ENCODE measurements around the gene EVI5.
"Not testable (repeated sequence)": the region's sequence is repeated elsewhere in the genome, so short reads cannot be mapped to it uniquely, and the experiment has no call there.

Gene EVI5

DNA sequence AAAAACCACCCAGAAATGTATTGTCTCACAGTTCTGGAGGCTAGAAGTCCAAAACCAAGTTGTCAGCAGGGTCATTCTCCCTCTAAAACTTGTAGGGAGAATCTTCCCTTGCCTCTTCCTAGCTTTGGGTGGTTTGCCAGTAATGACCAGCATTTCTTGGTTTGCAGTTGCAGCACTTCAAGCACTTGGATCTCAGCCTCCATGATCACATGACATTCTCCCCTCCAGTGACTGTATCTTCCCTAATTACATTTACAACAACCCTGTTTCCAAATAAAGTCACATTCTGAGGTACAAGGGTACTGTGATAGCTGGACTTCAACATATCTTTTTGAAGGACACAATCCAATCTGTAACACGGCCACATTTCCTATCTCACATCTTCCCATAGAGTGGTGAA, 37.2 kb downstream of the EVI5 start:
- DNase-seq: peak; percentile 32 to 39

GRCh38 chr1:92746255-92746654, 38.7 kb downstream of the EVI5 start:
- DNase-seq: not testable (repeated sequence)

DNA sequence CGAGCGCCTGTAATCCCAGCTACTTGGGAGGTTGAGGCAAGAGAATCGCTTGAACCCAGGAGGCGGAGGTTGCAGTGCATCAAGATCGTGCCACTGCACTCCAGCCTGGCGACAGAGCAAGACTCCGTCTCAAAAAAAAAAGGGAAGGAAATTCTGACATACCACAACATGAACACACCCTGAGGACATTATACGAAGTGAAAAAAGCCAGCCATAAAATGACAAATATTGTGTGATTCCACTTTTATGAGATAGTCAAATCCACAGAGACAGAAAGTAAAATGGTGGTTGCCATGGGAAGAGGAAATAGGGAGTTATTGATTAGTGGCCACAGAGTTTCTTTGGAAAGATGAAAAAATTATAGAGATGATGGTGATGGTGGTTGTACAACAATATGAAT, 41.7 kb downstream of the EVI5 start:
- peak in 1 of 2 donors; percentile 40 for DNase-seq

DNA sequence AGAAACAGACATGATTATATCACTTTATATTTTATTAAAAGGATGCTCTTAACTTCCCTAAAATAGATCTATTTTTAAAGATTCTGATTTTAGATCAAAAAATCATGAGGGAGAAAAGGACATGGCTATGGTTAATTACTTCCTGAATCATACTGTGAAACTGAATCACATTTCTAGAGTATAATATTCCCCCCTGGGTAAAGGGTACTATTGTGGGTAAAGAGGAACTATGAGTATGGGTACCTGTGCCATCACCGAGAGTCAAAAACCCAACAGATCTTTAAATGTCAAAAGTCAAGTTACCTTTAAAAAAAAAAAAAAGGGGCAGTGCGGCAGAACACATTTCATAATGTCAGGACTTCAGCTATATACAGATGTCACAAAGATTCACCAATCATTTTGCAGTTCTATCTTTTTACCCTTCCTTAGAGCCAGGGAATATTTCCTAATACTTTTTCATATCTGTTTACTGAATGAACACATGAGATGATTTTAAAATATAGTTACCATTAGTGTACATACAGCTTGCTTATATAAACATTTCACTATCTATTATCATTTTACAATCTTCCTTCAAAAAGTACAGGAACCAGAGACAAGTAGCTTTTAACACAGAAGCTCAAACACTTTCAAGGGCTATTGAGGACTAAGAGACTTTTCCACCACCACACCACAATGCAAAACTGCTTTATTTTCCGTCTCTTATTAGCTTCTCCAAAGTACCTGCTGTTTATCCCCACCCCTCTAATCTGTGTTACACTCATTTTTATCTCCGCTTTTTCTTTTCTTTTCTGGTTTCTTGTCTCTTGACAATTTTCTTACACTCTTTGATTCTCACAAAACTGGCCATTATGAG, 45.0 kb downstream of the EVI5 start:
- DNase-seq: no peak

DNA sequence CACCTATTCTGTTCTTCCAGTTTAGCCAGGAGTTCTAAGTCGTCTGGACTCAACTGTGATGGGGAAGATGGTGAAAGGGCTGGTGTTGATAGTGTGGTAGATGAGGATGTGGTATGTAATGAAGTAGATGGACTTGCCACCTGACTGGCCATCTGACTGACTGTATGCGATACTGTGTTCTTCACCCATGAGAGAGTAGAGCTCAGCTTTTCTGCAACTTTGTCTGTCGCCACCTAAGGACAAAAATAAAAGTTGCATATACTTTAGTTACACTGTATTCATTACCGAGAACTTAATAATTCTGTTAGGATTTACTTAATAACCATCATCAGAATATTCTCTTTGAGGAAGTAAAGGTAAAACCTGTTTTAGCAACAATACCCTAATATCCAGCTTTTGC, 48.5 kb downstream of the EVI5 start:
- no peak for DNase-seq

GRCh38 chr1:92730476-92730875, 54.4 kb downstream of the EVI5 start:
- peak in 1 of 2 donors; percentile 7 for DNase-seq

DNA sequence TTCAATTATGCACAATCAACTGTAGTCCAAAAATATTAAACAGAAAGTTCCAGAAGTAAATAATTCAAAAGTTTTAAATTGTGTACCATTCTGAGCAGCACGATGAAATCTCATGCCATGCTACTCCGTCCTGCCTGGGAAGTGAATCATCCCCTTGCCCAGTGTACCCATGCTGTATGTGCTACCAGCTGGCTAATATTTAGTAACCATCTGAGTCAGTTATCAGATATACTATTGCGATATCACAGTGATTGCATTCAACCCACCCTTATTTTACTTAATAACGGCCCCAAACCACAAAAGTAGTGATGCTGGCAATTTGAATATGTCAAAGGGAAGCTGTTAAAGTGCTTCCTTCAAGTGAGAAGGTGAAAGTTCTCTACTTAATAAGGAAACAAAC, 56.2 kb downstream of the EVI5 start:
- DNase-seq: peak; percentile 67 to 75

DNA sequence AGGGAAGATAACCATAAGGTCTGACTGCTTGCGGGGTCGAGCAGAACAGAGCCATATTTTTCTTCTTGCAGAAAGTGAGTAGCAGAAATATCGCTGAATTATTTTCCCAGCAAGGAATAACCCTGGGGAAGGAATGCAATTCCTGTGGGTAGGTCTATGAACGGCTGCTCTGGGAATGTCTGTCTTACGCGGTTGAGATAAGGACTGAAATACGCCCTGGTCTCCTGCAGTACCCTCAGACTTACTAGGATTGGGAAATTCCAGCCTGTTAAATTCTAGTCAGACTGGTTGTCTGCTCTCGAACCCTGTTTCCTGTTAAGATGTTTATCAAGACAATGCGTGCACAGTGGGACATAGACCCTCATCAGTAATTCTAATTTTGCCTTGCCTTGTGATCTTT, 61.2 kb downstream of the EVI5 start:
- not testable (repeated sequence) for DNase-seq

DNA sequence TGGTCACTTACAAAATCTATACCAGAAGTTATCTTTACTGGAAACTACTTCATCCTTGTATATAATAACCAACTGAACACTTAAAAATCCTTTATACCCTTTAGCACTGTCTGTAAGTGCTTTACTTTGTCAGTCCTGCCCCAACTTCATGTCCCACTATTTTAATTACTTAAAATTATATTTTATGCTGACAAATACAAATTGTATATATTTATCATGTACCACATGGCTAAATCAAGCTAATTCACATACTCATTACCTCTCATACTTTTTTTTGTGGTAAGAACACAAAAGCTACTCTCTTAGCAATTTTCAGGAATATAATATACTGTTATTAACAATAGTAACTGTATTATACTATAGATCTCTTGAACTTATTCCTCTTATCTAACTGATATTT, 63.0 kb downstream of the EVI5 start:
- no peak for DNase-seq

GRCh38 chr1:92721157-92721556, 63.8 kb downstream of the EVI5 start:
- not testable (repeated sequence) for DNase-seq

DNA sequence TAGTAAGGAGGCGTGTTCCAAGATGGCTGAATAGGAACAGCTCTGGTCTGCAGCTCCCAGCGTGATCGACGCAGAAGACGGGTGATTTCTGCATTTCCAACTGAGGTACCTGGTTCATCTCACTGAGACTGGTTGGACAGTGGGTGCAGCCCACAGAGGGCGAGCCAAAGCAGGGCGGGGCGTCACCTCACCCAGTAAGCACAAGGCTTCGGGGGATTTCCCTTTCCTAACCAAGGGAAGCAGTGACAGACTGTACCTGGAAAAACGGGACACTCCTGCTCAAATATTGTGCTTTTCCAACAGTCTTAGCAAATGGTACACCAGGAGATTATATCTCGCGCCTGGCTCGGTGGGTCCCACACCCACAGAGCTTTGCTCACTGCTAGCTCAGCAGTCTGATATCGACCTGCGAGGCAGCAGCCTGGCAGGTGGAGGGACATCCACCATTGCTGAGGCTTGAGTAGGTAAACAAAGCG, 69.4 kb downstream of the EVI5 start:
- DNase-seq: not testable (repeated sequence)

DNA sequence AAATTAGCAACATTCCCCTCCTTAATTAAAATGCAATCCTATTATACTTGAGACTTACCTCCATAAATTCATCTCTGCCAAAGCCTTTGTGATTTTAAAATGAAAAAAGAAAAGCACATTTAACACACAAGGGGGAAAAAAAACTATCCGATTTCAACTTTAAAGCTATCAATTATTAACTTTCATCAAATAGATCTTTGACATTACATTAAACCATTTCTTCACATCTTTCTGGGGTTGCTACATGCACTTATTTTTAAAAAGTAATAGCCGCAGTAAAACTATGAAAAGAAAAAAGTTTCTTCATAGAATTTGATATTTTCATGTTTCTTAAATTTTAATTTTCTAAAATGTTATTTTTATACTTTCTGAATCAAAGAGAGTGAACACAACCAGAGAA, 71.0 kb downstream of the EVI5 start:
- no peak for DNase-seq

DNA sequence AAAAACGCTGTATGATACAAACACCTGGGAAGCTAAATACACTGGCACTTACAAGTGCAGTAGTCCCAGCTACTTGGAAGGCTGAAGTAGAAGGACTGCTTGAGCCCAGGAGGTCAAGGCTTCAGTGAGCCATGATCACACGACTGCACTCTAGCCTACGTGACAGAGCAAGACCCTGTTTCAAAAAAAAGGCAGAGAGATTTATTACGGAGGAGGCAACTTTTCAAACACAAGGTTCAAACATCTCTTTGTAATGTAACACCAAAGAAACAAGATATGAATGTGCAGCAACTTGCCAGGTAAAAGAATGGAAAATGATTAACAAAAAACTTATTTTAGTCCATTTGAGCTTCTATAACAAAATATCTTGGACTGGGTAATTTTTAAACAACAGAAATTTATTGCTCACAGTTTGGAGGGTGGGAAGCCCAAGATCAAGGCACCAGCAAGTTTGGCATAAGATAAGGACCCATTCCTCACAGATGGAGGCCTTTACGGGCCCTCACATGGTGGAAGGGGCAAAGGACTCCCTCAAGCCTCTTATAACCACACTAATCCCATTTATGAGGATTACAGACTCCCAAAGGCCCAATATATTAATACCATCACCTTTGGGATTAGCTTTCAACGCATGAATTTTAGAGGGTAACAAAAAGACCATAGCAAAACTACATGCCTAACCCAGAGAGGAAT, 73.3 kb downstream of the EVI5 start:
- DNase-seq: no peak

GRCh38 chr1:92709738-92710137, 75.2 kb downstream of the EVI5 start:
- no peak for DNase-seq

- DNase-seq: no peak
Observed at GRCh38 chr1:92708368-92708950, 76.4 kb downstream of the EVI5 start.

- DNase-seq: no peak
Observed at GRCh38 chr1:92707709-92708108, 77.2 kb downstream of the EVI5 start.

DNA sequence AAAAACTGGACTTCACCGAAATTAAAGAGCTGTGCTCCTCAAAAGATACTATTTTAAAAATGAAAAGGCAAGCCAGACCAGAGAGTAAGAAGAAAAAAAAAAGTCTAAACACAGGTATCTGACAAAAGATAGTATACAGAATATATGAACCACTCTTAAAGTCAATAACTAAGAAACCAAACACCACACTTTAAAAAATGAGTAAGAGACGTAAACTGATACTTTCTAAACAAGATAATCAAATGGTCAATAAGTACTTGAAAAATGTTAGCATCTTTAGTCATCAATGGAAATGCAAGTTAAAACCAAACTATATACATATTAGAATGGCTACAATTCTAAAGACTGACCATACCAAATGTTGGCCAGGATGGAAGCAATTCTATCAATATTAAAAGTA, 77.6 kb downstream of the EVI5 start:
- no peak for DNase-seq

GRCh38 chr1:92705446-92705845, 79.5 kb downstream of the EVI5 start:
- DNase-seq: no peak

DNA sequence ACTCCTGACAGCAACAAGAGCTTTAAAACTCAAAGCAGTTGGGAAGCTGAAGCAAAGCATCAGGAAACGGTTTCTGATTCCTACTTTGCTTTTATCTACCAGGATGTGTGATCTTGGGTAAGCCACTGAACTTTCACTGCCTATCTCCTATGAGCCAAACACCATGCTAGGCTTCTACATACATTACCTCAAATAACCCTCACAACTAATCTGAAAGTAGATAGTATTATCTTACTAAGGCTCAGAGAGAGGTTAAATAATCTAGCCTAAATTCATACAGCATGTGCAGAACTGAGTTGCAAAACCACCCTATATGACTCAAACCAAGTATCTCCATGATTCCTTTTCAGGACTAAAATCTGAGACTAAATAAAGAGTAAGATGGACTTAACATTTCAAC, 83.8 kb downstream of the EVI5 start:
- DNase-seq: no peak

DNA sequence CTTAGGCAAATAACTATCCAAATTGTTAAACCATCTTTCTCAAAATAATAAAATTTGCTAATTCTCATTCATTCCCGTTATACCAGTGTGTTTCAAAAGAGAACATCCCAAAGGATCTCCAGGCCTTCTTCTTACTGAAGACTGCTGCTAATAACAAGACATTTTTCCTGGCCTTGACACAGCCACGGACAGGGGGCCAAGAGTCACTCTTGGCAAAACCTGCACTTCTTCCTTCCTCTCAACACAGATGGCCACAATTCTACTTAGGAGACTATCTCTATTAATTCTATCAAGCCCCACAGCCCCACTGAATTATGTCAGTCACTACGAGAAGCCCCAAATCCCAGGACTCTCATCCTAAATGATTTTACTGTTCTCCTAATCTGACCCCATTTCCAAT, 86.0 kb downstream of the EVI5 start:
- DNase-seq: no peak

DNA sequence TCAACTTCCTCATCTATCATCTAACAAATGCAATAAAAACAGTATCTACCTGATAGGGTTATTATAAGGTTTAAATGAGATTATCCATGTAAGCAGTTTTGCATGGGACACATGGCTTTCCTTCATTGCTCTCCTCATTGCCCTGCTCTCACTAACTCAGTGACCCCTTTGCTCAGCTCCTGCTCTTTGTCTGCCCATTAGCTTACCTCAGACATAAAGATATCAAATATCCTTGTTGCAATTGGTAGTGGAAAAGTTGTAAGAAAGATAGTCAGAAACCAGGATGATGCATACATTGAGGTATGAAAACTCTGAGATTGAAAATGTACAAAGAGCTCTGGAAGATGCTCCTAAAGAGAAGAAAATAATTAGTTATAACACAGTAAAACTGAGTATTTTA, 89.8 kb downstream of the EVI5 start:
- DNase-seq: no peak

GRCh38 chr1:92691925-92692324, 93.0 kb downstream of the EVI5 start:
- DNase-seq: no peak

DNA sequence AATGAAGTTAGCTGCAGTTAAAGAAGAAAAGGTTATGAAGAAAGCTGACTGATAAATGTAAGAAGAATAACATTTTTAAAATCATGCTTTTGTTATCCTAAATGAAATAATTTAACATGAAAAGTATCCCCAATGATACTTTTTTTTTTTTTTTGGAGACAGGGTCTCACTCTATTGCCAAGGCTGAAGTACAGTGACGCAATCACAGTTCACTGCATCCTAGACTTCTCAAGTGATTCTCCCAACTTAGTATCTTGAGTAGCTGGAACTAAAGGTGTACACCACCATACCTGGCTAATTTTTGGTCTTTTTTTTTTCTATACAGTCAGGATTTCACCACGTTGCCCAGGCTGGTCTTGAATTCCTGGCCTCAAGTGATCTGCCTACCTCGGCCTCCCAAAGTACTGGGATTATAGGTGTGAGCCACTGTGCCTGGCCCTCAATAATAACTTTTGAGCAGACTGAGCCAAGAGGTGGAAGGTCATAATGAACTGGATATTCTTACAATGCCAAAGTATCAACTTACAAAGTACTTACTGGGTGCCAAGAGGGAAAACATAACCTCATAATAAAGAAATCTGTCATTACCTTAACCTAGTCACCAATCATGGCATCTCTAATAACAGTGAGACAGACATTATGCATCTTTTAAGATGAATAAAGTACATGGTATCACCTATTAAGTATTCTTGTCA, 94.5 kb downstream of the EVI5 start:
- no peak for DNase-seq
